ENCODE results near the gene JKAMP.

GRCh38 chr14:59492384-59492783 lies 8.1 kb downstream of the JKAMP start:
- TF ChIP-seq, protein P1, sequence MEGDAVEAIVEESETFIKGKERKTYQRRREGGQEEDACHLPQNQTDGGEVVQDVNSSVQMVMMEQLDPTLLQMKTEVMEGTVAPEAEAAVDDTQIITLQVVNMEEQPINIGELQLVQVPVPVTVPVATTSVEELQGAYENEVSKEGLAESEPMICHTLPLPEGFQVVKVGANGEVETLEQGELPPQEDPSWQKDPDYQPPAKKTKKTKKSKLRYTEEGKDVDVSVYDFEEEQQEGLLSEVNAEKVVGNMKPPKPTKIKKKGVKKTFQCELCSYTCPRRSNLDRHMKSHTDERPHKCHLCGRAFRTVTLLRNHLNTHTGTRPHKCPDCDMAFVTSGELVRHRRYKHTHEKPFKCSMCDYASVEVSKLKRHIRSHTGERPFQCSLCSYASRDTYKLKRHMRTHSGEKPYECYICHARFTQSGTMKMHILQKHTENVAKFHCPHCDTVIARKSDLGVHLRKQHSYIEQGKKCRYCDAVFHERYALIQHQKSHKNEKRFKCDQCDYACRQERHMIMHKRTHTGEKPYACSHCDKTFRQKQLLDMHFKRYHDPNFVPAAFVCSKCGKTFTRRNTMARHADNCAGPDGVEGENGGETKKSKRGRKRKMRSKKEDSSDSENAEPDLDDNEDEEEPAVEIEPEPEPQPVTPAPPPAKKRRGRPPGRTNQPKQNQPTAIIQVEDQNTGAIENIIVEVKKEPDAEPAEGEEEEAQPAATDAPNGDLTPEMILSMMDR (IDR thresholded peaks at IDR 0.05), result no peak
- TF ChIP-seq POLR2A (IDR thresholded peaks at IDR 0.05), result no peak

Measured in uterus (tissue), 2 donors.